ENCODE data around the gene GNRH2.

DNA sequence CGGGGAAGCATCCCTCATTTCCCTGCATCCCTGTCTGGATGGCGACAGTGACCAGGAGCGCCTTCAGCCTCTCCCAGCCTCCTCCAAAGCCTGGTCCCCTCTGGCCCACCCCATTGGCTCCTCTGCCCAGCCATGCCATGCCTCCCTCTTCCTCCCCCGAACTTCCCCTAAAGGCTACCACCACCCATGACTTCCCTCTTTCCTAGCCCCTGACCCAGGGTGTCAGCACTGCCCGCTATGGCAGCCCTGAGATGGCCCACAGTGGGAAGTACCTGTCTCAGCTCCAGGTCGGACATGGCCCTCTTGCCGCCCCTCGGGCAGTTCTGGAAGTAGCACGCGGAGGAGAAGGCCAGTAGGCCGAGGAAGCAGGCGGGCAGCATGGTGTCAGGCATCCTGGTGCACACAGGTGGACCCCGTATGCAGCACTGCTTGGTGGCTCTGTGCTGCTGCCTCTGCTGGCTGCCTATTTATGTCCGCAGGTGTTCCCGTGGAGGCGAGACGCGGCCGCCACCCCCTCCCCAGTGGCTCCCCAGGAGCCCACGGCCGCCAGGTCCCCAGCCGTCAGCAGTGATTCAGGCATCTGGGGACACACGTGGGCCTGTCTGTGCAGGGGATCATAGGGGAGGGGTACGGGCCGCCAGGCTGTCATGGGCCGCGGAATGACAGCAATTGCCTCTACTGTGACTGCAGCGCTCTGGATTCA, 41.0 kb downstream of the GNRH2 start, which contains the start of gene AVP:
- TF ChIP-seq JUN (IDR thresholded peaks at IDR 0.05; ENCODE audit: low read depth, low read length), result no peak
- no peak for TF ChIP-seq TAF1 (IDR thresholded peaks at IDR 0.05; ENCODE audit: low read depth, low read length)
- TF ChIP-seq, protein P1, sequence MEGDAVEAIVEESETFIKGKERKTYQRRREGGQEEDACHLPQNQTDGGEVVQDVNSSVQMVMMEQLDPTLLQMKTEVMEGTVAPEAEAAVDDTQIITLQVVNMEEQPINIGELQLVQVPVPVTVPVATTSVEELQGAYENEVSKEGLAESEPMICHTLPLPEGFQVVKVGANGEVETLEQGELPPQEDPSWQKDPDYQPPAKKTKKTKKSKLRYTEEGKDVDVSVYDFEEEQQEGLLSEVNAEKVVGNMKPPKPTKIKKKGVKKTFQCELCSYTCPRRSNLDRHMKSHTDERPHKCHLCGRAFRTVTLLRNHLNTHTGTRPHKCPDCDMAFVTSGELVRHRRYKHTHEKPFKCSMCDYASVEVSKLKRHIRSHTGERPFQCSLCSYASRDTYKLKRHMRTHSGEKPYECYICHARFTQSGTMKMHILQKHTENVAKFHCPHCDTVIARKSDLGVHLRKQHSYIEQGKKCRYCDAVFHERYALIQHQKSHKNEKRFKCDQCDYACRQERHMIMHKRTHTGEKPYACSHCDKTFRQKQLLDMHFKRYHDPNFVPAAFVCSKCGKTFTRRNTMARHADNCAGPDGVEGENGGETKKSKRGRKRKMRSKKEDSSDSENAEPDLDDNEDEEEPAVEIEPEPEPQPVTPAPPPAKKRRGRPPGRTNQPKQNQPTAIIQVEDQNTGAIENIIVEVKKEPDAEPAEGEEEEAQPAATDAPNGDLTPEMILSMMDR (IDR thresholded peaks at IDR 0.05; ENCODE audit: control extremely low read depth in 1 of 3, insufficient read depth in 1 of 3, low read depth in 1 of 3, low read length in 3 of 3), result no peak
- no peak for TF ChIP-seq GABPA (IDR thresholded peaks at IDR 0.05; ENCODE audit: borderline replicate concordance, insufficient read depth, low read length)
- TF ChIP-seq EP300 (IDR thresholded peaks at IDR 0.05; ENCODE audit: borderline replicate concordance in 1 of 2, low read depth in 2 of 2, low read length in 2 of 2), result no peak
- TF ChIP-seq KDM5A (IDR thresholded peaks at IDR 0.05; ENCODE audit: low read length), result no peak
- no peak for TF ChIP-seq CHD2 (IDR thresholded peaks at IDR 0.05; ENCODE audit: low read length)
- no peak for TF ChIP-seq JUND (IDR thresholded peaks at IDR 0.05; ENCODE audit: low read length)
- no peak for TF ChIP-seq POLR2A (IDR thresholded peaks at IDR 0.05; ENCODE audit: control extremely low read depth in 1 of 2, low read depth in 2 of 2, low read length in 2 of 2)
- no peak for TF ChIP-seq CHD1 (IDR thresholded peaks at IDR 0.05; ENCODE audit: low read depth, low read length)

All from H1 (cell line).